WI38 (cell line): ENCODE data around the gene ERP29.
"Not testable (repeated sequence)": the region's sequence is repeated elsewhere in the genome, so short reads cannot be mapped to it uniquely, and the experiment has no call there.

Experiments
- H3K4me3 ChIP-seq: 2 replicates; pipeline ENCODE4 v1.5.1; 2011; ENCODE audit warnings: low read depth, mild to moderate bottlenecking, control low read depth, low read length
- TF ChIP-seq, protein P1 (sequence below): IDR thresholded peaks from 2 replicates; pipeline ENCODE4 v1.5.1; 2012; ENCODE audit warnings: low read depth, mild to moderate bottlenecking, control low read depth, low read length

The ERP29 gene

DNA sequence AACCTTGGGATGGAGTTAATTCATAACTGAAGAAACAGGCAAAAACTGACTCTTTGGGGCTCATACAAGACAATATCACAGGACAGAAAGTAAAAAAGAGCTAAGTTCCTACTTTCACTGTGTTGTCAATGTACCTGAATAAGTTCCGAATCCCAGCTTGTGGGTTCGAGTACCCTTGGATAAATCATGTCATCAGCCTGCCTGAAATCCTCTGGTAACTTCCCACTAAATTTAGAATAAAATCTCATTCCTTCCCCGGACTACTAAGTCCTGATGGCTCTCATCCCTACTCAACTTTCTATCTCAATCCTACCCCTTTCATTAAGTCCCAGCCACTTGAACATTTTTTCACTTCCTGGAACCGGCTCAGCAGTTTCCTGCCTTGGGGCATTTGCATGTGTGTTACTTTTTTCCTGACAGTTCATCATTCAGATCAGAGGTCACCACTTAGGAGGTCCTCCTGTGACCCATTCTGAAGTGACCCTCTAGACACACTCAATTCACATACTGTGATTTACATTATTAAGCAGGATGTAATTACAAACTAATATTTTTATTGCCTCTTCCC lies 12.7 kb downstream of the ERP29 start:
- TF ChIP-seq, protein P1, sequence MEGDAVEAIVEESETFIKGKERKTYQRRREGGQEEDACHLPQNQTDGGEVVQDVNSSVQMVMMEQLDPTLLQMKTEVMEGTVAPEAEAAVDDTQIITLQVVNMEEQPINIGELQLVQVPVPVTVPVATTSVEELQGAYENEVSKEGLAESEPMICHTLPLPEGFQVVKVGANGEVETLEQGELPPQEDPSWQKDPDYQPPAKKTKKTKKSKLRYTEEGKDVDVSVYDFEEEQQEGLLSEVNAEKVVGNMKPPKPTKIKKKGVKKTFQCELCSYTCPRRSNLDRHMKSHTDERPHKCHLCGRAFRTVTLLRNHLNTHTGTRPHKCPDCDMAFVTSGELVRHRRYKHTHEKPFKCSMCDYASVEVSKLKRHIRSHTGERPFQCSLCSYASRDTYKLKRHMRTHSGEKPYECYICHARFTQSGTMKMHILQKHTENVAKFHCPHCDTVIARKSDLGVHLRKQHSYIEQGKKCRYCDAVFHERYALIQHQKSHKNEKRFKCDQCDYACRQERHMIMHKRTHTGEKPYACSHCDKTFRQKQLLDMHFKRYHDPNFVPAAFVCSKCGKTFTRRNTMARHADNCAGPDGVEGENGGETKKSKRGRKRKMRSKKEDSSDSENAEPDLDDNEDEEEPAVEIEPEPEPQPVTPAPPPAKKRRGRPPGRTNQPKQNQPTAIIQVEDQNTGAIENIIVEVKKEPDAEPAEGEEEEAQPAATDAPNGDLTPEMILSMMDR, result no peak
- H3K4me3 ChIP-seq, result no peak overlapping the region

DNA sequence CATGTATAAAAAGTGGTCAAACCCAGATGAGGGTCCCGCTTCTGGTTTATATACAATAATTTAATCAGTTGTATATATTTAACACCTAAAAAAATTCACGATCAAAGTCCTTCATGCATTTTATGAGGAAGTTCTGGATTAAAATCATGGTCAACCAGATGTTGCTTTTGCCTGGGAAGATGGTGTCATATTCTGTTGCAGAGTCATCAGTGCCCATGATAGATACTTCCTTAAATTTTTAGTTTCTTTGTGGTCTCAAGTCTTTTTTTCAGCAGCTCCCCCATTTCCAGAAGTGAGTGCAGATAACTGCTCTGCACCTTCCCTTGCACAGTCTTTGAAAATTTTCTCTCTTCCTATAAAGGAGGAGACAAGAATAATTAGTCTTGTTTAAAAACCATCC lies 16.1 kb downstream of the ERP29 start:
- TF ChIP-seq, protein P1, result no peak
- no peak overlapping the region for H3K4me3 ChIP-seq

DNA sequence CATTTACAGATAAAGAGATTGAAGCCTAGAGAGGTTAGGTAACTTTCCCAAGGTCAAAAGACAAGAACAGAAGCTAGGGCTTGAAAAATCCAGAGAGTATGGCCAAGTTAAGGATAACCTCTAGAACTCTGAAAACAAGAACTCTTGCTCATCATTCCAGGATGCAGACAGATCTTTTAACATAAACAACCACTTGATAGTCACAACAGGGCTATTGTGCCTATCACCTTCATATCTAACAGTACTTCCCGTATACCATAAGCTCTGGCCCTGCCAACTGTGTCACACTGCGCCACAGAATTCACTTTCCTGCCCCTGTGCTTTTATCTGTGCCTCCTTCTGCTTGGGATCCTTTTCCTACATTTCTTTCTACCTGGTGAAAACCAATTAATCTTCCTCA lies 18.2 kb downstream of the ERP29 start:
- TF ChIP-seq, protein P1, result no peak
- H3K4me3 ChIP-seq, result no peak overlapping the region

DNA sequence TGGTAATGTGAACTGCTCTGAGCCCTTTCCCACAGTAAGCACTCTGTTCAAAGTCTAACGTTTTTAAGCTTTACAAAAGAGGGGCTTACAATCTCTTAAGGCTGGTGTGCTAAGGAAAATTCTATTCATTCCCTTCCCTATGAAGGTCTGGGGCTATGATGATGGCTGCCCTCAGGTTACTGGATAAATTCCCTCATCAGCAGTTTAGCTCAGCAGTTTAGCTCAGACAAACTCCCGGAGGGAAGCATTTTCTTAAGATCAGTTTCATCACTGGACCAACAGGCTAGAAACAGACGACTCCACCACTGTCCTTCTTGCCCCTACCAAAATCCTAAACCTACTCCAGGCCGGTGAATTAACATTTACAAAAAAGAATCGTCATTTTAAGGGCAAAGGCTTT lies 19.1 kb downstream of the ERP29 start:
- no peak overlapping the region for H3K4me3 ChIP-seq
- TF ChIP-seq, protein P1, result no peak

DNA sequence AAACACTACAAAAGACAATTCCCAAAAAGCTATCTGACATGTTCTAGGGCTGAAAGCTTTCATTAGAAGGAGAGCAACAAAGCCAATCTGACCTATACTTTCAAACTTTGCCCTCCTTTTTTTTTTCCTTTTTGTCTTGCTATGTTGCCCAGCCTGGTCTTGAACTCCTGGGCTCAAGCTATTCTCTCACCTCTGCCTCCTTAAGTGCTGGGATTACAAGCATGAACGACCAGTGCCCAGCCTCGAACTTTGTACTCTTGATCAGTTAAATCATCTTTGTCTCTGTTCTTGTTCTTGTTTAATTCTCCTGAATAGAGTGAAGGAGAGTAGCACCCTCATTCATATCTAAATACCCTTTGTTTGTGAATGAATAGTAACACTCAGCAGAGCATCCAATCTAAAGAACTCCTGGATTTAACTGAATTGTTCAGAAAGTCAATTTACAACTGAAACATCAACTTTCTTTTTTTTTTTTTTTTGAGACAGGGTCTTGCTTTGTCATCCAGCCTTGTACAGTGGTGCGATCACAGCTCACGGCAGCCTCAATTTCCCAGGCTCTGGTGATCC lies 22.1 kb downstream of the ERP29 start:
- TF ChIP-seq, protein P1, result no peak
- no peak overlapping the region for H3K4me3 ChIP-seq

DNA sequence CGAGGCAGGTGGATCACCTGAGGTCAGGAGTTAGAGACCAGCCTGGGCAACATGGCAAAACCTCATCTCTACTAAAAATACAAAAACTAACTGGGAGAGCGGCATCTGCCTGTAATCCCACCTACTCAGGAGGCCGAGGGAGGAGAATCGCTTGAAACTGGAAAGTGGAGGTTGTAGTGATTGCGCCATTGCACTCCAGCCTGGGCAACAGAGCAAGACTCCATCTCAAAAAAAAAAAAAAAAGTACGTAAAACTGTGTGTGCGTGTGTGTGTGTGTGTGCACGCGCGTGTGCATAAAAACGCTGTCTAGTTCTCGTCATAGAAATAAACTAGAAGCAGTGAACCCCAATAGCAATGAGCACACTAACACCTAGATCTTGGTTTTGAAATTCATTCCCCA lies 23.4 kb downstream of the ERP29 start:
- H3K4me3 ChIP-seq, result not testable (repeated sequence)

DNA sequence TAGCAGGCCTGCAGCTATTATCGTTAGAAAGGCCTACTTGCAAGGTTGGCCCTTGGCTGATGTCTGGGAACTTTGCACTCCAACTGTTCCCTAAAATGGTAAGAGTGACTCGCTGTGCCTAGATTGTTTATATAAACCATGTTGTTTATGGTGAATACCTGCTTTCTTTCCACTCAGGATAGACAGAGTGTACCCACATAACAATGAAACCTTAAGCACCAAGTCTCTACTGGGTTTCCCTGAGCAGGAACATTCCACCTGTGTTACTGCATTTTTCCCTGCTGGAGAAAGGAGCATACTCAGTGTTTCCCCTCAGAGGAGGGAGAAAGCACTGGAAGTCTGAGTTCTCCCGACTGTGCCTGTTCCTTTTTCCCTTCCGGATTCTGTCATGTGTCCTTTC lies 32.8 kb downstream of the ERP29 start:
- TF ChIP-seq, protein P1, result no peak
- H3K4me3 ChIP-seq, result no peak overlapping the region

DNA sequence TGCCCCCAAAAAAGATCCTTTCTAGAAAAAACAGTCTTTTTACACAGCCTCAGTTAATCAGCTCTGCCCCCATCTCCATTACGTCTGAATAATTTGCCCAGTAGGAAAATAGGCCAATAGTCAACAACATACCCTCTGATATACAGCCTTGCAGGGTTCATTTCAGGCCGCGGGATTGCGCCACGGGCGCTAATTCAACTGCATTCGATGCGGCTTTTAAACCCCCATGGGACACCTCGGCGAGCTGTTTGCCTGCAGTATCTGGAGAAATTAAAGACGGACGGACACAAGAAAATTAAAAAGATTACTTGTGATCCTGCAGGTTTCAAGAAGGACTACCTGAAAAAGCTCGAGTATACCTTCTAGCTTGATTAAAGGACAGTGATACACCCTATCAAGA lies 36.1 kb downstream of the ERP29 start:
- TF ChIP-seq, protein P1, result no peak
- H3K4me3 ChIP-seq, result no peak overlapping the region
